ENCODE results near the gene JARID2. TPM values are rescaled to one million over a fixed set of nuclear protein-coding genes. Genes with fewer than 3 reads are reported as not detected.

JARID2 gene
- total RNA-seq, 2 experiments from 2014 or later: 19.0 to 19.5 TPM

DNA sequence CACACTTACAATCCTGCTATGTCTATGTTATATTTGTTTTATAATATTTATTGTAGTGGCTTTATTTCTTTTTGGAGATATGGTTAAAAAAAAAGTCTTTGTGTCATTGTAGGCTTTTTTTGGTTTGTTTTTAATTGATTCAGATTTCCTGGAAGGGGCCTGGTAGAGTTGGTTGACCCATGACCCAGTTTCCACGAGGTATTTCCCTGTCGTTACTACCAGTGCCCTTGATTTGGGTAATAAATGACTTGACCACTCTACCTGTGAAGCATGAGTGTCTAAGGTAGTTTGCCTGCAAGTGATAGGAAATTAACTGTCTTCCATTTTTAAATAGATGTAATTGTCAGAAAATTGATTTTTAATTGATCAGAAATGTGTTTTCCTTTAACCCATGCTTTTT is 121.0 kb downstream of the JARID2 start:
- H3K4me1 ChIP-seq (ENCODE audit: insufficient read depth, low read length, poor library complexity, severe bottlenecking): peaks cover 18% of the 10 kb centered on the region
- H3K9me3 ChIP-seq (ENCODE audit: low read length): no peaks in the 10 kb centered on the region
- peaks cover 27% of the 10 kb centered on the region; the same call in 1 of the 2 replicates for H4K20me1 ChIP-seq (ENCODE audit: insufficient read depth, low read length)
- no peak overlapping the region for H3K27ac ChIP-seq (ENCODE audit: low read depth, low read length, poor library complexity, severe bottlenecking)
- TF ChIP-seq, protein P1, sequence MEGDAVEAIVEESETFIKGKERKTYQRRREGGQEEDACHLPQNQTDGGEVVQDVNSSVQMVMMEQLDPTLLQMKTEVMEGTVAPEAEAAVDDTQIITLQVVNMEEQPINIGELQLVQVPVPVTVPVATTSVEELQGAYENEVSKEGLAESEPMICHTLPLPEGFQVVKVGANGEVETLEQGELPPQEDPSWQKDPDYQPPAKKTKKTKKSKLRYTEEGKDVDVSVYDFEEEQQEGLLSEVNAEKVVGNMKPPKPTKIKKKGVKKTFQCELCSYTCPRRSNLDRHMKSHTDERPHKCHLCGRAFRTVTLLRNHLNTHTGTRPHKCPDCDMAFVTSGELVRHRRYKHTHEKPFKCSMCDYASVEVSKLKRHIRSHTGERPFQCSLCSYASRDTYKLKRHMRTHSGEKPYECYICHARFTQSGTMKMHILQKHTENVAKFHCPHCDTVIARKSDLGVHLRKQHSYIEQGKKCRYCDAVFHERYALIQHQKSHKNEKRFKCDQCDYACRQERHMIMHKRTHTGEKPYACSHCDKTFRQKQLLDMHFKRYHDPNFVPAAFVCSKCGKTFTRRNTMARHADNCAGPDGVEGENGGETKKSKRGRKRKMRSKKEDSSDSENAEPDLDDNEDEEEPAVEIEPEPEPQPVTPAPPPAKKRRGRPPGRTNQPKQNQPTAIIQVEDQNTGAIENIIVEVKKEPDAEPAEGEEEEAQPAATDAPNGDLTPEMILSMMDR (conservative IDR thresholded peaks at IDR 0.05; ENCODE audit: low read length): no peak
- no peak for TF ChIP-seq EZH2phosphoT487 (IDR thresholded peaks at IDR 0.05; ENCODE audit: borderline replicate concordance, low read depth, low read length)
- 0 out of 2 replicates have a peak, but pooled peaks cover 6% of the 10 kb centered on the region for H3K79me2 ChIP-seq (ENCODE audit: insufficient read depth, low read depth, low read length)
- intact Hi-C loops (cut with micrococcal nuclease; ENCODE audit: unreplicated experiment): no loop called here
- BruUV-seq (replicated peaks): no TSS peak
- H3K36me3 ChIP-seq (ENCODE audit: insufficient read depth, low read length): no peaks in the 10 kb centered on the region
- POLR2A ChIA-PET: no interaction called here
- no peak overlapping the region for H3K4me2 ChIP-seq (ENCODE audit: low read length)
- no peaks in the 10 kb centered on the region for H3K9me2 ChIP-seq (ENCODE audit: insufficient read depth, low read length)
- CTCF ChIA-PET (ENCODE audit: unreplicated experiment): no interaction called here
- no peak overlapping the region for H3K4me3 ChIP-seq (ENCODE audit: low read depth, low read length, poor library complexity, severe bottlenecking)
- no peak overlapping the region for H2AFZ ChIP-seq (ENCODE audit: low read length)
- no peak for DNase-seq (ENCODE audit: low spot score)

DNA sequence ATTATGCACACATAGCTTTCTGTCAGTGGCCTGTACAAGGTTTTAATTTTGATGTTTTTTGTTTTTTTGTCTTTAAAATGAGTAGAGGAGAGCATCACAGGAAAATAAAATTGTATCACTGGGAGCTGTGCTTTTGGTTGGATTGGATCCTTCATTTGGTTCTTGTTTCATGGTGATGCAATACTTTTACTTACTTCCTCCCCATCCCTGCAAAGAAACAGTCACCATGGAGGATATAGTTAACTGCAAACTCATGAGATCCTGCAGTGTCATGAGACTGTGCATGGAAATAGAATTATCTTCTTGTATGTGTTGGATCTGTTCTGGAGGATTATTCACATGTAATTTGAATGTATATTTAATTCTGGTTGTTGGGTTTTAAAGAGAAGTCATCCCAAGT is 122.3 kb downstream of the JARID2 start:
- Histone ChIP-seq H2AFZ (ENCODE audit: low read length) (no peak overlapping the region), H3K9me2 (ENCODE audit: insufficient read depth, low read length) (no peaks in the 10 kb centered on the region), H3K79me2 (ENCODE audit: insufficient read depth, low read depth, low read length) (0 out of 2 replicates have a peak, but pooled peaks cover 6% of the 10 kb centered on the region), H3K9me3 (ENCODE audit: low read length) (no peaks in the 10 kb centered on the region), H3K4me2 (ENCODE audit: low read length) (no peak overlapping the region), H4K20me1 (ENCODE audit: insufficient read depth, low read length) (peaks cover 27% of the 10 kb centered on the region; the same call in 1 of the 2 replicates), H3K27ac (ENCODE audit: low read depth, low read length, poor library complexity, severe bottlenecking) (no peak overlapping the region), H3K36me3 (ENCODE audit: insufficient read depth, low read length) (no peaks in the 10 kb centered on the region), H3K4me1 (ENCODE audit: insufficient read depth, low read length, poor library complexity, severe bottlenecking) (peaks cover 14% of the 10 kb centered on the region), H3K4me3 (ENCODE audit: low read depth, low read length, poor library complexity, severe bottlenecking) (no peak overlapping the region)
- no TSS peak for BruUV-seq (replicated peaks)
- POLR2A ChIA-PET: interaction anchor here (0.5 kb wide), 1 partner anchor 328 kb away, joined by 6 read pairs; no protein-coding TSS in a partner anchor
- intact Hi-C loops (cut with micrococcal nuclease; ENCODE audit: unreplicated experiment): no loop called here
- no peak for DNase-seq (ENCODE audit: low spot score)
- CTCF ChIA-PET (ENCODE audit: unreplicated experiment): no interaction called here
- TF ChIP-seq EZH2phosphoT487 (IDR thresholded peaks at IDR 0.05; ENCODE audit: borderline replicate concordance, low read depth, low read length): no peak

DNA sequence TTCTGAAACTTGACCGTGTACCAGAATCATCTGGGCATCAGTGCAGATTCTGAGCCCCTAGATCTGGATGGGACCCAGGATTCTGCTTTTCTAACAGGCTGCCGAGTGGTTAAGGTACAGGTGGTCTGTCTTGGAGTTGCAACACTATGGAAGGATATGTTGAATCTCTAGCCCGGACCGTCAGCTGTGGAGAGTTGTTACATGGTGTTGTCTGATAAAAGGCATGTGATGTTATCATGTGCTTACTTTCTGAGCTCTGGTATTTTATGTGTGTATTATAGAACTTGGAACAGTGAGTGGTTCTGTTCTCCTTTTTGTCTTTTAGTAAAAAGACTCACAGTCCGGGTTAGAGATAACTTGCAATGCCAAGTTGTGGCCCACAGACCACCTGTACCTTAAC is 123.0 kb downstream of the JARID2 start:
- Histone ChIP-seq H3K4me2 (ENCODE audit: low read length) (no peak overlapping the region), H4K20me1 (ENCODE audit: insufficient read depth, low read length) (peaks cover 21% of the 10 kb centered on the region; the same call in 1 of the 2 replicates), H3K4me3 (ENCODE audit: low read depth, low read length, poor library complexity, severe bottlenecking) (no peak overlapping the region), H3K4me1 (ENCODE audit: insufficient read depth, low read length, poor library complexity, severe bottlenecking) (peaks cover 7% of the 10 kb centered on the region), H3K36me3 (ENCODE audit: insufficient read depth, low read length) (no peaks in the 10 kb centered on the region), H3K79me2 (ENCODE audit: insufficient read depth, low read depth, low read length) (0 out of 2 replicates have a peak, but pooled peaks cover 6% of the 10 kb centered on the region), H3K9me3 (ENCODE audit: low read length) (no peaks in the 10 kb centered on the region), H2AFZ (ENCODE audit: low read length) (no peak overlapping the region), H3K27ac (ENCODE audit: low read depth, low read length, poor library complexity, severe bottlenecking) (no peak overlapping the region), H3K9me2 (ENCODE audit: insufficient read depth, low read length) (no peaks in the 10 kb centered on the region)
- TF ChIP-seq EZH2phosphoT487 (IDR thresholded peaks at IDR 0.05; ENCODE audit: borderline replicate concordance, low read depth, low read length): no peak
- TF ChIP-seq, protein P1 (conservative IDR thresholded peaks at IDR 0.05; ENCODE audit: low read length): no peak
- ChIA-PET POLR2A (interaction anchor here (0.5 kb wide), 1 partner anchor 14 kb away, joined by 3 read pairs; no protein-coding TSS in a partner anchor), CTCF (ENCODE audit: unreplicated experiment) (no interaction called here)
- intact Hi-C loops (cut with micrococcal nuclease; ENCODE audit: unreplicated experiment): no loop called here
- no TSS peak for BruUV-seq (replicated peaks)
- DNase-seq (ENCODE audit: low spot score): no peak
